ENCODE measurements around the gene SLC25A5. TPM values are rescaled to one million over a fixed set of nuclear protein-coding genes. Genes with fewer than 3 reads are reported as not detected.

SLC25A5 gene
- total RNA-seq, 1 experiment from 2014 or later: 573 TPM

- no peak for TF ChIP-seq ZNF317 (CRISPR knock-in tag; IDR thresholded peaks at IDR 0.05; ENCODE audit: borderline replicate concordance, low read depth)
- no peak for TF ChIP-seq CREM (CRISPR knock-in tag; IDR thresholded peaks at IDR 0.05)
- TF ChIP-seq ELF4 (CRISPR knock-in tag; IDR thresholded peaks at IDR 0.05; ENCODE audit: low read depth): no peak
Observed at GRCh38 chrX:119453202-119453601, 15.0 kb upstream of the SLC25A5 start (continued).

DNA sequence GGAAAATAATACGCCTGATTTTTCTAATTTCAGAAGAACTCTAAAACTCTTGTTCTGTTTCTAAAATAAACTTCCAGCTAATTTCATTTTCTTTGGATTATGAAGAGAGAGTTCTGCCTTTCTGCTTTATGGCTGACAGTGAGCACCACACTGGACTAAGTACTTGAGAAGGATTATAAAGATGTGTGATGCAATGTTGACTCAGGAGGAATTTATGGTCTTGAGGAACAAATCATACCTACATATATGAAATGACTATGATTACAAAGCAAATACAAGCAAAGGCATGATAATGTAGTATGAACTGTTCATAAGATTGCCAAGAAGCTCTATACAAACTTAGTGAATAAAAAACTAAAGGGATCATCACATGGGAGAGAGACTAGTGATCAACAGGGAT is 13.0 kb upstream of the SLC25A5 start:
- CTCF ChIA-PET: no interaction called here
- H3K9me3 Mint-ChIP-seq: peaks cover 5% of the 10 kb centered on the region; the same call in 1 of the 2 replicates
- no peak overlapping the region for H3K27ac Mint-ChIP-seq
- H3K4me3 Mint-ChIP-seq: no peak overlapping the region
- DNase-seq (ENCODE audit: low spot score) (no peak), ATAC-seq (no peak)
- TF ChIP-seq NFATC4 (CRISPR knock-in tag; IDR thresholded peaks at IDR 0.05) (no peak), ZNF138 (CRISPR knock-in tag; conservative IDR thresholded peaks at IDR 0.05) (no peak), USF1 (CRISPR knock-in tag; IDR thresholded peaks at IDR 0.05) (no peak), CREB1 (CRISPR knock-in tag; IDR thresholded peaks at IDR 0.05) (no peak), MAX (CRISPR knock-in tag; IDR thresholded peaks at IDR 0.05) (no peak), ATF1 (CRISPR knock-in tag; IDR thresholded peaks at IDR 0.05) (no peak), TP53 (CRISPR knock-in tag; IDR thresholded peaks at IDR 0.05) (no peak), ERG (CRISPR knock-in tag; IDR thresholded peaks at IDR 0.05) (no peak), CBFB (CRISPR knock-in tag; IDR thresholded peaks at IDR 0.05; ENCODE audit: low read depth) (no peak), JUN (CRISPR knock-in tag; IDR thresholded peaks at IDR 0.05) (no peak), RELA (CRISPR knock-in tag; IDR thresholded peaks at IDR 0.05; ENCODE audit: borderline replicate concordance) (no peak), GTF2I (CRISPR knock-in tag; conservative IDR thresholded peaks at IDR 0.05) (no peak)
- POLR2A ChIA-PET: interaction anchor here (1.6 kb wide), 1 partner anchor 13 kb away, joined by 4 read pairs; the partner anchor contains the start of gene SLC25A5
- peaks cover 5% of the 10 kb centered on the region; the same call in 1 of the 2 replicates for H3K4me1 Mint-ChIP-seq
- no peaks in the 10 kb centered on the region for H3K36me3 Mint-ChIP-seq
- no peaks in the 10 kb centered on the region for H3K27me3 Mint-ChIP-seq (ENCODE audit: low read depth)

DNA sequence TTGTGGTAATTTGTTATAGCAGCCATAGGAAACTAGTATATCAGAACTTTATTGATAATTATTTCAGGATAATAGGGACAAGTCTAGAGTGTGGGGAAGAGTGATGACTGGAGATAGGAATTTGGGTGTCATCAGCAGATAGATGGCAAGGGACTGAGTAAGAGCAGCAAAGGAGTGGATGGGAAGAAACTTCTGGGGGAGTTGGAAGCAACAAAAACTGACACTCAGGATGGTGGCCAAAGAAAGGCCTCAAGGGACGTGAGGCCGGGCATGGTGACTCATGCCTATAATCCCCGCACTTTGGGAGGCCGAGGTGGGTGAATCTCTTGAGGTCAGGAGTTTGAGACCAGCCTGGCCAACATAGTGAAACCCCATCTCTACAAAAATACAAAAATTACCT is 9.1 kb upstream of the SLC25A5 start:
- Mint-ChIP-seq H3K36me3 (no peaks in the 10 kb centered on the region), H3K9me3 (peaks cover 5% of the 10 kb centered on the region; the same call in 1 of the 2 replicates), H3K27ac (no peak overlapping the region), H3K4me1 (peaks cover 5% of the 10 kb centered on the region; the same call in 1 of the 2 replicates), H3K4me3 (no peak overlapping the region), H3K27me3 (ENCODE audit: low read depth) (no peaks in the 10 kb centered on the region)
- DNase-seq (ENCODE audit: low spot score) (no peak), ATAC-seq (no peak)
- CTCF ChIA-PET: no interaction called here
- POLR2A ChIA-PET: no interaction called here
- no peak for TF ChIP-seq ZNF425 (CRISPR knock-in tag; conservative IDR thresholded peaks at IDR 0.05)
- no peak for TF ChIP-seq SP1 (CRISPR knock-in tag; conservative IDR thresholded peaks at IDR 0.05)
- no peak for TF ChIP-seq SOX15 (CRISPR knock-in tag; IDR thresholded peaks at IDR 0.05)
- no peak for TF ChIP-seq ETV6 (CRISPR knock-in tag; IDR thresholded peaks at IDR 0.05)
- no peak for TF ChIP-seq ZNF416 (CRISPR knock-in tag; IDR thresholded peaks at IDR 0.05)
- TF ChIP-seq, protein P1, sequence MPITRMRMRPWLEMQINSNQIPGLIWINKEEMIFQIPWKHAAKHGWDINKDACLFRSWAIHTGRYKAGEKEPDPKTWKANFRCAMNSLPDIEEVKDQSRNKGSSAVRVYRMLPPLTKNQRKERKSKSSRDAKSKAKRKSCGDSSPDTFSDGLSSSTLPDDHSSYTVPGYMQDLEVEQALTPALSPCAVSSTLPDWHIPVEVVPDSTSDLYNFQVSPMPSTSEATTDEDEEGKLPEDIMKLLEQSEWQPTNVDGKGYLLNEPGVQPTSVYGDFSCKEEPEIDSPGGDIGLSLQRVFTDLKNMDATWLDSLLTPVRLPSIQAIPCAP (CRISPR knock-in tag; IDR thresholded peaks at IDR 0.05): no peak
- TF ChIP-seq, protein P2, sequence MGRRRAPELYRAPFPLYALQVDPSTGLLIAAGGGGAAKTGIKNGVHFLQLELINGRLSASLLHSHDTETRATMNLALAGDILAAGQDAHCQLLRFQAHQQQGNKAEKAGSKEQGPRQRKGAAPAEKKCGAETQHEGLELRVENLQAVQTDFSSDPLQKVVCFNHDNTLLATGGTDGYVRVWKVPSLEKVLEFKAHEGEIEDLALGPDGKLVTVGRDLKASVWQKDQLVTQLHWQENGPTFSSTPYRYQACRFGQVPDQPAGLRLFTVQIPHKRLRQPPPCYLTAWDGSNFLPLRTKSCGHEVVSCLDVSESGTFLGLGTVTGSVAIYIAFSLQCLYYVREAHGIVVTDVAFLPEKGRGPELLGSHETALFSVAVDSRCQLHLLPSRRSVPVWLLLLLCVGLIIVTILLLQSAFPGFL (CRISPR knock-in tag; IDR thresholded peaks at IDR 0.05; ENCODE audit: borderline replicate concordance): no peak
- no peak for TF ChIP-seq MAX (CRISPR knock-in tag; IDR thresholded peaks at IDR 0.05)
